HepG2 (cell line): ENCODE results near the gene CELF5.

Experiments
- DPF2 ChIP-seq: sonication (generic); formaldehyde crosslinking; IDR thresholded peaks from 2 replicates; pipeline ENCODE4 v1.4.0; 2020; ENCODE audit warnings: mild to moderate bottlenecking, low read depth, missing genetic modification reagents, borderline replicate concordance
- JUND ChIP-seq: sonication (generic); formaldehyde crosslinking; IDR thresholded peaks from 2 replicates; pipeline ENCODE4 v1.8.0; 2022; ENCODE audit warnings: mild to moderate bottlenecking, missing genetic modification reagents
- MEIS2 ChIP-seq: sonication (generic); formaldehyde crosslinking; IDR thresholded peaks from 2 replicates; pipeline ENCODE4 v1.9.0; 2021; ENCODE audit warnings: mild to moderate bottlenecking, missing genetic modification reagents
- POLR2AphosphoS5 ChIP-seq: IDR thresholded peaks from 2 replicates; pipeline ENCODE4 v1.6.1; 2012; ENCODE audit warnings: low read depth, low read length
- TCF12 ChIP-seq, 2 experiments: fragments of 450-650 bp in 1 of 2; sonication (generic) in 1 of 2; formaldehyde crosslinking in 1 of 2; IDR thresholded peaks; 2 replicates each; pipeline versions ENCODE4 v1.6.1 to v1.8.0; 2017 to 2022; ENCODE audit warnings: antibody characterized with exemption in 1 of 2, mild to moderate bottlenecking in 1 of 2, missing genetic modification reagents in 1 of 2, moderate library complexity in 1 of 2
- TOPORS ChIP-seq: sonication (generic); formaldehyde crosslinking; IDR thresholded peaks from 2 replicates; pipeline ENCODE4 v1.8.0; 2023; ENCODE audit warnings: mild to moderate bottlenecking, missing genetic modification reagents
- TSC22D2 ChIP-seq: sonication (generic); formaldehyde crosslinking; IDR thresholded peaks from 2 replicates; pipeline ENCODE4 v1.5.1; 2020; ENCODE audit warnings: missing genetic modification reagents, mild to moderate bottlenecking, borderline replicate concordance
- ZBTB1 ChIP-seq: sonication (generic); formaldehyde crosslinking; IDR thresholded peaks from 2 replicates; pipeline ENCODE4 v1.4.0; 2020; ENCODE audit warnings: missing genetic modification reagents, borderline replicate concordance
- ZNF317 ChIP-seq: sonication (generic); formaldehyde crosslinking; IDR thresholded peaks from 2 replicates; pipeline ENCODE4 v1.5.0; 2020; ENCODE audit warnings: mild to moderate bottlenecking, missing genetic modification reagents
- ZNF432 ChIP-seq: sonication (generic); formaldehyde crosslinking; IDR thresholded peaks from 2 replicates; pipeline ENCODE4 v1.5.0; 2020; ENCODE audit warnings: missing genetic modification reagents, mild to moderate bottlenecking, borderline replicate concordance
- ZNF737 ChIP-seq: sonication (generic); formaldehyde crosslinking; IDR thresholded peaks from 2 replicates; pipeline ENCODE4 v1.5.0; 2020; ENCODE audit warnings: missing genetic modification reagents, mild to moderate bottlenecking, borderline replicate concordance
- ZNF841 ChIP-seq: sonication (generic); formaldehyde crosslinking; IDR thresholded peaks from 2 replicates; pipeline ENCODE4 v1.8.1; 2023; ENCODE audit warnings: missing genetic modification reagents, borderline replicate concordance
- ZNF850 ChIP-seq: sonication (generic); formaldehyde crosslinking; conservative IDR thresholded peaks from 2 replicates; pipeline ENCODE4 v1.9.0; 2021; ENCODE audit warnings: mild to moderate bottlenecking, missing genetic modification reagents

- TF ChIP-seq JUND (CRISPR knock-in tag), result no peak
- no peak for TF ChIP-seq TOPORS (CRISPR knock-in tag)
- TF ChIP-seq DPF2 (CRISPR knock-in tag), result no peak
- TF ChIP-seq POLR2AphosphoS5, result no peak
- no peak for TF ChIP-seq ZBTB1 (CRISPR knock-in tag)
- no peak for TF ChIP-seq ZNF317
- TF ChIP-seq TCF12 (IDR thresholded peaks at IDR 0.05), result no peak
- no peak for TF ChIP-seq TCF12 (CRISPR knock-in tag; IDR thresholded peaks at IDR 0.05)
- TF ChIP-seq ZNF850 (CRISPR knock-in tag), result no peak
- TF ChIP-seq MEIS2, result no peak
- TF ChIP-seq ZNF432, result no peak
- no peak for TF ChIP-seq TSC22D2 (CRISPR knock-in tag)
- no peak for TF ChIP-seq ZNF737
- TF ChIP-seq ZNF841 (CRISPR knock-in tag), result no peak
These were observed 28.2 kb downstream of the CELF5 start for GRCh38 chr19:3252650-3253049.
